ENCODE data around the gene USP37.
"Not testable (repeated sequence)": the region's sequence is repeated elsewhere in the genome, so short reads cannot be mapped to it uniquely, and the experiment has no call there.

Gene USP37

DNA sequence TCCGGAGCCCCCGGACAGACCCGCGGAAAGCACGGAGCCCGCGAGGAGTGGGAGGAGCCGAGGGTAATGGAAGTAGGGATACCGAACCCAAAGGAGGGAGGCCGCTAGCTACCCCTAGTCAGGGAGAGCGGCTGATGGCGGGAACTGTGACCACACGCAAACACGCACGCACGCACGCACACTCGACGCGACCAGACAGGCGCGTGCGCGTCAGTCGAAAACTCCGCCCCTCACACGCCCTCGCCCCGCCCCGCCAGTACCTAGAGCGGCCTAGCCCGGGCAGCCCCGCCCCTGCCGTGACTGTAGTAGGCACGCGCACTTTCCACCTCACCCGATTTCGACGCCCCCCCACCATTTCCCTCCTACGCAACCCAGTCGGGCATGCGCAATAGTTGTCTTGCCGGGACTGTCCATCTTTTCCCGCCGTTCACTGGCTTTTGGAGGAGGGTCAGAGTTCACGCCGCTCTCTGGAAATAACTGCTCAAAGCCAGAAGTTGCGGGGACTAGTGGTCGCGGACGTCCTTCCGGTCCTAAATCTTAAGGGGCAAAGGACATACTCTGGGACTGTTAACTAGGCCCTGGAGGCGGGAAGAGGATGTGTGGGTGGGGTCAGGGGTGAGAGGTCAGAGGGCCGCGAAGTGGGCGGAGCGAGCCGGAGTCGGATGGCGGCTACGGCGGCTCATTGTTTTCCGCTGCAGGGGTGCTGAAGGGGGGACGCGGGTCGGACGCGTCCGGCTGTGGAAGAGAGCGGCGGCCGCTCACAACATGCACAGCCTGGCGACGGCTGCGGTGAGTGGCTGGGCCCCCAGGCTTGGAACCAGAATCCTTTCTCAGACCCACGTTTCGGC, at the start of gene USP37, which contains the start of gene CNOT9:
TSS of gene USP37 (minus strand) at position 162 of the 848 bp plus-strand sequence. CDS start 9,698 bp downstream, outside the sequence.
TSS of gene CNOT9 (plus strand) at position 650 of the 848 bp plus-strand sequence. CDS start at position 766, 116 bp downstream.
- DNase-seq: peak; percentile 97 to 100

GRCh38 chr2:218615868-218616315, 47.7 kb upstream of the USP37 start:
- no peak for DNase-seq

- no peak for DNase-seq
These were observed 39.4 kb upstream of the USP37 start, which contains the start of gene PLCD4 for GRCh38 chr2:218607436-218608115. Gene PLCD4, plus strand, starts transcription at chr2:218607899. Its CDS starts 7,841 bp downstream, at chr2:218615740.

- no peak for DNase-seq
These were observed 37.3 kb upstream of the USP37 start for GRCh38 chr2:218605432-218605831.

DNA sequence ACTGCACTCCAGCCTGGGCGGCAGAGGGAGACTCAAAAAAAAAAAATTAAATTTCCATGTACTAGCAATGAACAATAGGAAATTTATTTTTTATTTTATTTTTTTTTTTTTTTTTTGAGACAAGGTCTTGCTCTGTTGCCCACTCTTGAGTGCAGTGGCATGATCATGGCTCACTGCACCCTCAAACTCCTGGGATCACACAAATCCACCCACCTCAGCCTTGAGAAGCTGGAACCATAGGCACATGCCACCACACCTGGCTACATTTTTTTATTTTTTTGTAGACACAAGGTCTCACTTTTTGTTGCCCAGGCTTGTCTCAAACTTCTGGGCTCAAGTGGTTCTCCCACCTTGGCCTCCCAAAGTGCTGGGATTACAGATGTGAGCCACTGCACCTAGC, 17.4 kb upstream of the USP37 start:
- no peak for DNase-seq

DNA sequence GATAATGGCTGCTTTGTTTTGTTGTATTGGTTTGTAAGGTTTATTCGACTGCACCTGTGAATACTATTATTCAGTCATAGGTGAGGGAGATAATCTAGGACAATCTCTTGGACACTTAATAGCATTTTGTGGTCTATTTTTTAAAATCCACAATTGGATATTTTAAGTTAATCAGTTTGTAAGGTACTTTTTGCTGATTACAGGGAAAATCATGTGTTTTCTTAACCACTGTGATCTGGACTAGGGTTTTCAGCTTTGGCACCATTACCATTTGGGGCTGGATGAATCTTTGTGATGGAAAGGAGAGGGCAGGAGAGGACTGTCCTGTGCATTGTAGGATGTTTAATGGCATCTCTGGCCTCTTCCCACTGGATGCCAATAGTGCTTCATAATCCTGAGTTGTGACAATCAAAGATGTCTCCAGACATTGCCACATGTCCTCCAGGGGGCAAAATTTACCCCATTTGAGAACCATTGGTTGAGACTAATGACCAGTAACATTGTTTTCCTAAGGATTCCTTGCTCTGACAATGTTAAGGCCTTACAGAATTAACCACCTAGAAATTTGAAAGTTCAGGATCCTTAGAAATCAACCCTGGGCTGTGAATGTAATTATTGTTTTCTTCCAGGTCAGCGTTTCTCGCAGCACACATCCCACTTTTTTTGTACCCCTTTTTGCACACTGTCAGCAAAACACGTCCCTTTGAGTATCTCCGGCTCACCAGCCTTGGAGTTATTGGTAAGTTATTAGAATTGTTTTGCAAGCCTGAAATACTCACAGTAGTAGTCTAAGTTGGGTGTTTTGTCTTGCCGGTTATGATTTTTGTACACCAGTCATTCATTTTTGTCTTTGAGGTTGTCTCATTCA, 16.1 kb upstream of the USP37 start:
- DNase-seq: no peak

GRCh38 chr2:218582076-218582475, 13.9 kb upstream of the USP37 start:
- DNase-seq: no peak

DNA sequence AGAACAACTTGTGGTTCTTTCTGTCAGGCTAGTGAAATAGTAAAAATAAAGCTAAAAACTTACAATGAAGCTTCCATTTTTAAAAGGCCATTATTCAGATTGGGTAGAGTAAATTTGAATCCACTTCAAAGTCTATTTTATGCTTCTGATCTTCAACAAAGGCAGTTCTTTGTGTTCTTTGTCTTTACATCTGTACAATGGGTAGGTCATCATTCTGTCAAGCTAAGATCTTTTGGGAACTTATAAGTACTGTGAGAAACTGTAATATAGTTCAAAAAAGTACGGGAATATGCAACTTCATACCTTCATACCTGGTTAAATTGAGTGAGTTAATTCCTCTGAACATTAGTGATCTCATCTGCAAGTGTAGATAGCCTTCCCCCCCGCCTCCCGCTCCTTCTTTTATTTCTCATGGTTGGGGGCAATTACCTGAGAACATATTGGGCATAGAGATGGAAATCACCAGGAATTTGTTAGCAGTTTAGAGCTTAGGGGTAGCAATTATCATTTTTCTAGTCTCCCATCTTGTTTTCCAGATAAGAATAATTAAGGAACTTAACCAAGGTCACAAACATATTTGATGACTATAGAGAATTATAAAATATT, 10.2 kb upstream of the USP37 start:
- DNase-seq: no peak

GRCh38 chr2:218577482-218578220, 9.5 kb upstream of the USP37 start:
- DNase-seq: no peak

- DNase-seq: no peak
These were observed 8.7 kb upstream of the USP37 start for GRCh38 chr2:218576854-218577253.

DNA sequence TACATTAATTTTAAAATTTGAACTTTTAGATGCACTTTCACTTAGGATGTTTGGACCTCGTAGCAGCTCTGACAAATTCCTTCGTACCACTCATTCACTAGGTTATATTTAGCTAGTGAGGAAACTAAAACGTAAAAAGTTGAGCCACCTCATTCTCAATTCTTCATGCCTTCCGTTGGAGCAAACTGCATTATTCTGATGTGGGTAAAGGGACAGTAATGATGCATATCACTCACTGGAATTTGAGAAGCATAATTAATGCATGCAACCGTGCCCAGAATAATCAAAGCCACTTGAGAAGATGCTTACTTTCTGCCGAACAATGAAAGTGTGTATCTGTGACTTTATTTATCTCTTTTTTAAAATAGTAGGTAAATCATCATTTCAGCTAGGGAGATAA, 2.7 kb upstream of the USP37 start:
- no peak for DNase-seq

DNA sequence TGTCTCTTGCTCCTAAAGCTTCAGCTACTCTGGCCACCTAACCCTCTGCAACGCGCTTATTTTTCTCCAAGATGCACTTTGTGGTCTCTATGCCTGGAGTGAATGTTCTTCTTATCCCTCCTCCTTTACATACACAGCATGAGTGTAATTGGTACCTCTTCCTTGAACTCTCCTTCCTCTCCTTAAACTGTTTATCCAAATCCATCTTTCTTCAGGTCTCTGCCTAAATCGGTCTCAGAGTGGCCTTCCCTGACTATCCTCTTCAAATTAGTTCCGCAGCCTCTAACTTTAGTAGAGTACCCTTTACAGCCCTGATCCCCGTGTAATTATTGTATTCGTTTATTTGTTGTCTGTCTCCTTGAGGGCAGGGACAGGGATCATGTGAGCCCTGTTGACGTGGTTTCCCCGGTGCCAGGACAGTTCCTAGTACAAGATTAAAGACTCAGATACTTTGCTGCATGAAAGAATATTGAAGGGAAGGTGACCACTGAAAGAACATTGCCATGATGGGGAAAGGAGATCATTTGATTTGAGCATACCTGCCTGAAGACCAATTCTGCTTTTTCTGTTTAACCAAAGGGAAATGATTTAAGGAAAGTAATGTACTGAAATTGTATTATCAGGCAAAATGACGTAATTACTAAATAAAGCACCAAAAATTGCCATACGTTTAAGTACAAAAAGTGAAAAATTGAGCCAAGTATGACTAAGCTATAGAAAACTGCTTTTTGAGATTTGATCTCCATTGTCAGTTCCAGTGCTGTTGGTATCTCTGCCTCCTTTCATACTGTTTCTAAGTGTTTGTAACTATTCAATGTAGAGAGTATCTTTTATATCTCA, 1.7 kb upstream of the USP37 start:
- peak; percentile 30 to 35 for DNase-seq

- DNase-seq: peak; percentile 74 to 77
These were observed 884 bp upstream of the USP37 start for GRCh38 chr2:218569038-218569431.

DNA sequence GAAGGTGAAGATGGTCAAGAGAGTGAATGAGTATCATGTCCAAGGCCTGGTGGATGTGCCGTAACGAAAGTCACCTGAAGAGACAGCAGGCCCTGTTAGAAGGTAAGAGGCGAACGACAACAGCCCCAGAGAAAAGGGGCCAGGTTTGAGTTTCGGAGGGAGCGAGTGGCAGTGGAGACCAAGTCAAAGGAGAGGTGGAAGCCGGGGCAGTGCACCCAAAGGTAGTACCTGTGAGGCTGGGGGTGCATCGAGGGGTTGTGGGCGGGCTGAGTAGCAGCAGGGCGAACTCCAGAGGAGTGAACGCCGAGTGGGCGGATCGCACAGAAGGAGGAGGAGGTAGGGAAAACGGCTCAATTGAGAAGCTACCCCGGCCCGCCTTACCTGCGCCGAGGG, 358 bp downstream of the USP37 start:
- no peak for DNase-seq

DNA sequence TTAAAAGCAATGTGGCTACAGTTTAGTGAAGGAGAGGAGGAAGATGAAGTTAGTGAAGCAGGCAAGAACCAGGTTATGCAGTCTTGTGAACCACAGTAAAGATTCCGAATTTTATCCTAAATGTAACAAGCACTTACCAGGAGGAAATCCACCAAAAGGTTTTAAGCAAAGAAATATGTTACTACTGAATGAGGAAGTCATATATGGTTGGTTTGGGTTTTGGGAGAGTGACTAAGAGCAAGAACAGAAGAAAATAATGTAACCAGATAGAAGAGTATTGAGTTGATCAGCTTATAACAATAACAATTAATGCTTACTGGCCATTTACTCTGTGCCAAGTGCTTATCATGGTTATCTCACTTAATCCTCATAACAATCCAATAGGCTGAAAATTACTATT, 1.9 kb downstream of the USP37 start:
- DNase-seq: peak in 1 of 2 donors; percentile 4

DNA sequence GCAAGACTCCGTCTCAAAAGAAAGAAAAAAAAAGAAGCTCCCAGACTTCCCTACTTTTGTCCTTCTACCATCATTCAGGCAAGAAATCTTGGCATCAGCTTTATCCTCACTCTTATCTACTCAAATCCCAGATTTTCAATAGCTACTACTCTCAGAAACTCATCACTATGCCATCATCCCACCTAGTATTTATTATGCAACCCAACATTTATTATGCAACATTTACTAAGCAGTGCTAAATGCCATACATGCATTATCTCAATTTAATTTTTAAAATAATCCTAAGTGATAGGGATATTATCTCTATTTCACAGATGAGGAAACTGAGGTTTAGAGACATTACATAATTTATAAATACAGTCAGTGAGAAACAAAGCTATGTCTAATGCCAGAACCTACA, 4.1 kb downstream of the USP37 start:
- peak; percentile 7 to 8 for DNase-seq

DNA sequence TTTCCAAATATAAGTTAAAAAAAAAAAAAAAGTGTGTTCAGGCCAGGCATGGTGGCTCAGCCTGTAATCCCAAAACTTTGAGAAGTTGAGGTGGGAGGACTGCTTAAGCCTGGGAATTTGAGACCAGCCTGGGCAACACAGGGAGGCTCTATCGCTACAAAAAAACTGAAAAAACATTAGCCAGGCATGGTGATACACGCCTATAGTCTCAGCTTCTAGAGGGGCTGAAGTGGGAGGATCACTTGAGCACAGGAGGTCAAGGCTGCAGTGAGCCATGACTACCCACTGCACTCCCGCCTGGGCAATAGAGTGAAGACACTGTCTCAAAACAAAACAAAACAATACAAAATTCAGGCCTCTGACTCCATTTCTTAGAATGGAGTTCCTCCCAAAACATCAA, 9.2 kb downstream of the USP37 start:
- no peak for DNase-seq

- DNase-seq: peak; percentile 11 to 14
These were observed 10.2 kb downstream of the USP37 start for GRCh38 chr2:218557941-218558340.

- no peak for DNase-seq
These were observed 12.6 kb downstream of the USP37 start for GRCh38 chr2:218555527-218555926.

GRCh38 chr2:218554225-218554624, 13.9 kb downstream of the USP37 start:
- not testable (repeated sequence) for DNase-seq

DNA sequence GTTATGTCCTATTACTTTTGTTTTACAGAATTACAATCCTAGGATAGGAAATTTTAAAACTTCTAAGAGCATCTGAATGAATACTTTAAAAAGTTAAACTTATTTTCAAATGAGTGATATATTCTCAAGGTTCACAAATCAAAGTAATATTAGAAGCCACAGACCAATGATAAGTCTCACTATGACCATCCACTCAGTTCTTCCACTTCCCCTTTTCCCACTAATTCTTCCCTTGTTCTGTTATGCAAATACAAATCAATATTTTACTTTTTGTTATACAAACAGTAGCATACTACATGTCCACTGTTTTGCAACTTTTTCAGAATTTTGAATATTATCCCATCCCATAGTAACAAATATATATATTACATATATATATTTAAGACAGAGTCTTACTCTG, 20.2 kb downstream of the USP37 start:
- DNase-seq: no peak
